CD1c-positive myeloid dendritic cell (primary cell): Measurements from ENCODE around the gene SNRPB2.

Source experiments
- DNase-seq: peaks from one replicate; pipeline ENCODE4 v3.0.0-alpha.2; 2016; ENCODE audit errors: extremely low spot score

Gene SNRPB2

GRCh38 chr20:16732506-16733152, 2.8 kb downstream of the SNRPB2 start:
- peak; percentile 23 for DNase-seq

GRCh38 chr20:16740365-16741072, 10.7 kb downstream of the SNRPB2 start:
- DNase-seq = no peak

- DNase-seq = no peak
Measured at GRCh38 chr20:16744178-16744807, 14.5 kb downstream of the SNRPB2 start.

- DNase-seq = no peak
Measured at GRCh38 chr20:16745204-16745603, 15.4 kb downstream of the SNRPB2 start.

- DNase-seq = no peak
Measured at GRCh38 chr20:16747291-16747811, 17.5 kb downstream of the SNRPB2 start.

GRCh38 chr20:16748308-16748900, 18.6 kb downstream of the SNRPB2 start, which contains the start of gene OTOR:
Gene OTOR, plus strand, starts transcription at chr20:16748358. Its CDS starts 44 bp downstream, at chr20:16748402.
- DNase-seq = no peak

- DNase-seq = no peak
Measured at GRCh38 chr20:16749573-16749972, 19.7 kb downstream of the SNRPB2 start.

- DNase-seq = no peak
Measured at GRCh38 chr20:16752082-16752481, 22.3 kb downstream of the SNRPB2 start.

GRCh38 chr20:16752901-16753300, 23.1 kb downstream of the SNRPB2 start:
- DNase-seq = no peak

- no peak for DNase-seq
Measured at GRCh38 chr20:16758454-16759180, 28.8 kb downstream of the SNRPB2 start.

GRCh38 chr20:16759181-16759563, 29.3 kb downstream of the SNRPB2 start:
- no peak for DNase-seq

GRCh38 chr20:16760431-16761304, 30.8 kb downstream of the SNRPB2 start:
- DNase-seq = no peak

GRCh38 chr20:16761305-16761829, 31.5 kb downstream of the SNRPB2 start:
- peak; percentile 68 for DNase-seq

GRCh38 chr20:16764560-16764959, 34.7 kb downstream of the SNRPB2 start:
- DNase-seq = no peak

GRCh38 chr20:16771213-16771612, 41.4 kb downstream of the SNRPB2 start:
- no peak for DNase-seq

- DNase-seq = no peak
Measured at GRCh38 chr20:16775961-16776360, 46.1 kb downstream of the SNRPB2 start.

GRCh38 chr20:16777126-16777525, 47.3 kb downstream of the SNRPB2 start:
- DNase-seq = no peak

- no peak for DNase-seq
Measured at GRCh38 chr20:16778159-16778558, 48.3 kb downstream of the SNRPB2 start.

GRCh38 chr20:16781496-16781895, 51.7 kb downstream of the SNRPB2 start:
- no peak for DNase-seq

- DNase-seq = no peak
Measured at GRCh38 chr20:16785226-16785625, 55.4 kb downstream of the SNRPB2 start.
